ENCODE data around the gene TSPO. TPM values are rescaled to one million over a fixed set of nuclear protein-coding genes. Genes with fewer than 3 reads are reported as not detected.

TSPO gene
- total RNA-seq, 2 donors from 2014 or later = 113 to 225 TPM

- 59 to 80% methylated on average over 7 to 12 of the region's 12 CpGs for WGBS, 2 donors
- Histone ChIP-seq H3K9me3 (no peaks in the 10 kb centered on the region), H3K27ac (no peak overlapping the region), H3K27me3 (no peaks in the 10 kb centered on the region), H3K36me3 (replicated peaks in 1 of 2; ENCODE audit: insufficient read depth in 1 of 2, low read depth in 2 of 2) (peaks cover 0 to 9% of the 10 kb centered on the region in 2 donors), H3K4me3 (no peak overlapping the region), H3K4me1 (peaks cover 13% of the 10 kb centered on the region)
- DNase-seq (no peak), ATAC-seq (no peak)
- intact Hi-C loops (cut with DNase I) = no loop called here
- no peak for TF ChIP-seq CTCF (IDR thresholded peaks at IDR 0.05)
- no peak for TF ChIP-seq POLR2A (IDR thresholded peaks at IDR 0.05)
Measured at GRCh38 chr22:43183496-43184277, 32.3 kb downstream of the TSPO start.

DNA sequence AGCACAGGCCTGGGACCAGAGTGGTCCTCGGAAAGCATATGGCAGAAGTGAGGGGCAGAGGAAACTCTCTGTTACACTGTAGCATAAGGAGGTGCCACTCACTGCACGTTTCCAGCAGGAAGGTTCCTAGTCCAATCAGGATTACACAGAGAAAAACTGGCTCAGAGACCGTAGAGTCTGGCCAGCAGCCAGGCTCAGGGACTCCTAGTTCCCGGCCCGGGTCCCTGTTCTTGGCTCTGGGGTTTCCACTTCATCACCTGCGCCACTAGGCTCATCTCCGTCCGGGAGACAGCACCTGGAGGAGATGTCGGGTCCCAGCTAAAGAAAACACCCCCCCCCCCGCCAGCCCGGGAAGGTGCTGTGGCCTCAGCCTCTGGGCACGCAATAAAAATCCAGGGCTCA, 34.5 kb downstream of the TSPO start:
- Histone ChIP-seq H3K4me3 (peak overlapping the region in 1 of 2 donors; percentile 40), H3K27ac (peak overlapping the region in 3 of 4 donors; percentile 79 to 87 (median 81)), H3K27me3 (no peaks in the 10 kb centered on the region), H3K4me1 (peaks cover 13% of the 10 kb centered on the region), H3K36me3 (replicated peaks in 1 of 2; ENCODE audit: insufficient read depth in 1 of 2, low read depth in 2 of 2) (no peaks in the 10 kb centered on the region), H3K9me3 (no peaks in the 10 kb centered on the region)
- intact Hi-C loops (cut with DNase I) = no loop called here
- ATAC-seq (peak; percentile 28), DNase-seq (peak; percentile 78 to 87 (median 82))
- no peak for TF ChIP-seq CTCF (IDR thresholded peaks at IDR 0.05)
- peak in 1 of 3 donors; percentile 10 for TF ChIP-seq POLR2A (IDR thresholded peaks at IDR 0.05)
- WGBS, 2 donors = 7 to 19% methylated on average over 7 to 12 of the region's 12 CpGs

DNA sequence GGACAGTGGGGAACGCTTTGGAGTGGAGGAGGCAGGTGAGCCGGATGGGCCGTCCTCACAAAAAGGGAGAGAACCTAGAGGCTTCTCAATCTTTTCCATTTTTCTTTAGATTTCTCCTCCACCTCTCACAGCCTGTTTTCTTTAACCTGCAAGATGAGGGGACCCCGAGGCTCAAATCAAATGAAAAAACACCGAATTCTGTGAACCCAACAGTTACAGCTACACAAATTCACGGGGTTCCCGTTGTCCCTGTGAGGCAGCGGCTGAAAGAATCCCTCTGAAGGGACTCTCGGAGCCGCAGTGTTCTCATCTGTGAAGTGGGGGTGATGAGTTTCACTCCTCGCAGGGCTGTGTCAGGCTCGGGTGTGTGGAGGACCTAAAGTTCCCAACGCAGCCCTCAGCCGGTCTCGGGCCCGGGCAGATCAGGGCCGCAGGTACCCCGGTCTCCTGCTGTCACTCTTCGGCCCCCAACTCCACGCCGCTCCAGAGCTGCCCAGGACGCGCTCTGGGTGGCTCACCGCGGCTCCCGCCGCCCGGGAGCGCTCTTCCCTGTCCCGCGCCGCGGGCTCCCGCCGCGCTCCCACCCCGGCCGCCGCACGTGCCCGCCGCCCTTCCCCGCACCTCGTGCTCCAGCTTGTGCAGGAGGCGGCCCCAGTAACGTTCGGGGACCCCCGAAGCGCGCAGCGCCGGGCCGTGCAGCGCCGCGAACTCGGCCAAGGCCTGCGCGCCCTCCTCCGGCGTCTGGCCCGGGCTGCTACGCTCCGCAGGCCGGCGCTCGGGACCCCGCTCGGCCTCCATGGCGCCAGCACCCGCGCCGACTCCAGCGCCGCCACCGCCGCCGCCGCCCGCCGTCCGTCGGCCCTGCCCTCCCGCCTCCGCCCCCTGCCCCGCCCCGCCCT, 35.2 kb downstream of the TSPO start, which contains the start of gene TTLL12:
Gene TTLL12 (minus strand): TSS at position 863 of the 899 bp plus-strand sequence. CDS start 65 bp downstream, at position 798.
- WGBS, 2 donors = 0 to 2% methylated on average over 16 to 80 of the region's 87 CpGs
- intact Hi-C loops (cut with DNase I) = no loop called here
- Histone ChIP-seq H3K27ac (peak within 1 kb of the TSS; percentile 79 to 95 (median 84)), H3K4me1 (peaks cover 13% of the 10 kb centered on the region), H3K36me3 (replicated peaks in 1 of 2; ENCODE audit: insufficient read depth in 1 of 2, low read depth in 2 of 2) (no peaks in the 10 kb centered on the region), H3K9me3 (no peaks in the 10 kb centered on the region), H3K27me3 (no peaks in the 10 kb centered on the region), H3K4me3 (peak within 1 kb of the TSS in 1 of 2 donors; percentile 40)
- DNase-seq (peak; percentile 58 to 67 (median 62)), ATAC-seq (peak; percentile 52)
- TF ChIP-seq POLR2A (IDR thresholded peaks at IDR 0.05) (peak; percentile 9 to 21 (median 20)), CTCF (IDR thresholded peaks at IDR 0.05) (no peak)

DNA sequence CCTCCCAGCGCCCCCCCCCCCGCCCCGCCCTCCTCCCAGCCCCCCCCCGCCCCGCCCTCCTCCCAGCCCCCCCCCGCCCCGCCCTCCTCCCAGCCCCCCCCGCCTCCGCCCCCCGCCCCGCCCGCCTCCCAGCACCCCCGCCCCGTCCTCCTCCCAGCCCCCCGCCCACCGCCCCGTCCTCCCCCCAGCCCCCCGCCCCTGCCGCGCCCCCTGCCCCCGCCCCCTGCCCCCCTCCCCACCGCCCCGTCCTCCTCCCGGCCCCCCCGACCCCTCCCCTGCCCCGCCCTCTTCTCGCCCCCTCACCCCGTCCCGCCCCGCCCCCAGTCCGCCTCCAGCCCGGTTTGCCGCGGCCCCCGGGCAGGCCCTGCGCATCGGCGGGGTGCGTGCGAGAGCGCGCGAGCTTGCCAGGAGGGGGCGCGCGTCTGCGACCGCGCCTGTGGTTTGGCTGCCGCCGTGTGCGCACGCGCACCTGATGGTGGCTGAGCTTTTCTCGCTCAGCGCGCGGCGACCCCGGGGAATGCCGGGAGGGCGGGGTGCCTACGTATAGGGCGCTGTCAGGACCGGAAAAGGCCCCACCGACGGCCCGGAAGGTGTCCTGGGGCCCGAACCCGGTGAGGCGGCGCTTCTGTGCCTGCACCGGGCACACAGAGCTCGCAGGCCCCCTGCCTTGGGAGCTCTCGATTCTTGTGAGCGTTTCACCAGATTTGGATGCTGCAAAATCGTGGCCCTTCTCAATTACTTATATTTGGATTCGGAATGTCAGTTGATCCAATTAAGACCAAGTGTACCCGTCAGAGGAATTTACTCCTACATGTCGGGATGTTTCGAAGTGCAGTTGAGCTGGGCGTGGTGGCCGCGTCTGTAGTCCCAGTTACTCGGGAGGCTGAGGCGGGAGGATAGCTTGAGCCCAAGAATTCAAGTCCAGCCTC, 36.1 kb downstream of the TSPO start:
- DNase-seq (peak; percentile 97), ATAC-seq (peak; percentile 90)
- WGBS, 2 donors = 6 to 17% methylated on average over 10 to 44 of the region's 86 CpGs
- no peaks in the 10 kb centered on the region for H3K27me3 ChIP-seq
- peak overlapping the region in 1 of 2 donors; percentile 34 for H3K4me3 ChIP-seq
- H3K9me3 ChIP-seq = no peaks in the 10 kb centered on the region
- TF ChIP-seq CTCF (IDR thresholded peaks at IDR 0.05) (peak; percentile 47 to 97 (median 79)), POLR2A (IDR thresholded peaks at IDR 0.05) (peak in 2 of 3 donors; percentile 71 to 81)
- peaks cover 13% of the 10 kb centered on the region for H3K4me1 ChIP-seq
- H3K27ac ChIP-seq = peak overlapping the region; percentile 71 to 95 (median 84)
- no peaks in the 10 kb centered on the region for H3K36me3 ChIP-seq (replicated peaks in 1 of 2; ENCODE audit: insufficient read depth in 1 of 2, low read depth in 2 of 2)
- intact Hi-C loops (cut with DNase I) = no loop called here
